GM19193 (cell line): ENCODE measurements around the gene PUSL1.

ENCODE experiments used
- POLR2A ChIP-seq: IDR thresholded peaks from 4 replicates; pipeline ENCODE4 v1.6.1; 2011; ENCODE audit not compliant: insufficient read depth, insufficient read length; ENCODE audit errors: extremely low read depth

Gene PUSL1

GRCh38 chr1:1308756-1309250 lies 406 bp downstream of the PUSL1 start:
- no peak for TF ChIP-seq POLR2A

- no peak for TF ChIP-seq POLR2A
Observed at GRCh38 chr1:1309251-1310108, 1.1 kb downstream of the PUSL1 start.

- TF ChIP-seq POLR2A, result no peak
Observed at GRCh38 chr1:1310109-1310385, 1.6 kb downstream of the PUSL1 start.

- TF ChIP-seq POLR2A, result peak; percentile 14
Observed at GRCh38 chr1:1310476-1311053, 2.2 kb downstream of the PUSL1 start.

GRCh38 chr1:1311107-1312104 lies 3.0 kb downstream of the PUSL1 start:
- TF ChIP-seq POLR2A, result no peak

GRCh38 chr1:1312450-1313314 lies 4.3 kb downstream of the PUSL1 start:
- peak; percentile 19 for TF ChIP-seq POLR2A

- no peak for TF ChIP-seq POLR2A
Observed at GRCh38 chr1:1313500-1314236, 5.3 kb downstream of the PUSL1 start.

GRCh38 chr1:1314237-1314586 lies 5.8 kb downstream of the PUSL1 start:
- no peak for TF ChIP-seq POLR2A

- no peak for TF ChIP-seq POLR2A
Observed at GRCh38 chr1:1314678-1315335, 6.4 kb downstream of the PUSL1 start.

- no peak for TF ChIP-seq POLR2A
Observed at GRCh38 chr1:1315435-1315954, 7.1 kb downstream of the PUSL1 start.

GRCh38 chr1:1317420-1317819 lies 9.0 kb downstream of the PUSL1 start:
- TF ChIP-seq POLR2A, result no peak

- TF ChIP-seq POLR2A, result no peak
Observed at GRCh38 chr1:1318131-1318652, 9.8 kb downstream of the PUSL1 start.

- no peak for TF ChIP-seq POLR2A
Observed at GRCh38 chr1:1318777-1319645, 10.6 kb downstream of the PUSL1 start.

GRCh38 chr1:1319646-1319941 lies 11.2 kb downstream of the PUSL1 start:
- TF ChIP-seq POLR2A, result no peak
